ENCODE data around the gene C17orf113. TPM values are rescaled to one million over a fixed set of nuclear protein-coding genes. Genes with fewer than 3 reads are reported as not detected.
A peak's percentile ranks its signal among the peaks of the same experiment; 100 is the strongest.

Gene C17orf113
- total RNA-seq (2021; ENCODE audit: unreplicated experiment) = 2.3 TPM
- polyA plus RNA-seq (2012) = 1.9 and 2.1 TPM in 2 replicates
- percentile 41 among the genes with signal in this experiment for Bru-seq, nascent RNA
- percentile 57 among the genes with signal in this experiment for BruChase-seq, experiment 1, labeled RNA remaining after a 6-hour chase
- BruChase-seq, experiment 2, labeled RNA remaining after a 2-hour chase = percentile 69 among the genes with signal in this experiment
- long read RNA-seq, partial matches to known transcripts = 0 of 3 reads
- long read RNA-seq, other reads (novel, unspliced or antisense) = 2 of 3 reads

DNA sequence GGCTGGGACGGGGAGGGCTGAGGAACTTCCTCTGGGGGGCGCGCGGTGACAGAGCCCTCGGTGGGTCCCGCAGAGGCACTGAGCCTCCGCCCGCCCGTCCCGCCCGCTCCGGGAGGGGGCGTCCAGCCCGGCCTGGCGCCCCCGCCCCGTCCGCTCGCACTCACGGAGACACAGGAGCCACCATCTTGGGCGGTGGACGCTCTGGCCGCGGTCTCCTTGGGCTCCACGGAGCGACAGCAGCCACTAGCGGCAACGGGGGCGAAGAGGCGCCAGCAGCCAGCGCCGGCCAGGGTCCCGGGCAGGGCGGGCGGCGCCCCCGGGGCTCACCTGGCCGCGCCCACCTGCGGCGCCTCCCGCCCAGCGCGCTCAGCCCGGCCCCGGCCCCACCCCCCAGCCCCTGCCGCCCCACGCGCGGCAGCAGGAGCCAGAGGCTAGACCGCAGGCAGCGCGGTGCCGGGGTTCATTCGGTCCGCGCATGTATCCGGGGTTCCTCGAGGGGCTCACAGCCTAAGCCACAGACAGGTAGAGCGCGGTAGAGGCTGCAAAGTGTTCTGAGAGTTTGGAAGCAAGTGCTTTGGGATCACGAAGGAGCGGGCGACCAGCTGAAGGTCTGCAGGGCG, at the start of gene C17orf113:
TSS of gene C17orf113 (minus strand) at position 209 of the 620 bp plus-strand sequence. CDS start 7,225 bp downstream, outside the sequence.
- peaks cover 12 to 30% of the 10 kb centered on the region in 2 experiments for H3K4me1 ChIP-seq (ENCODE audit: control insufficient read depth in 1 of 2, insufficient read depth in 2 of 2, low read length in 2 of 2)
- no peaks in the 10 kb centered on the region for H3K9me2 ChIP-seq (ENCODE audit: insufficient read depth)
- no TSS peak for BruUV-seq (replicated peaks)
- peak; percentile 88 for ATAC-seq
- no peaks in the 10 kb centered on the region for H3K79me2 ChIP-seq (ENCODE audit: insufficient read depth, low read length)
- intact Hi-C loops (cut with micrococcal nuclease) = no loop called here
- peak within 1 kb of the TSS; percentile 63 to 76 for H3K4me3 ChIP-seq (replicated peaks in 1 of 2; ENCODE audit: low read depth in 1 of 2, low read length in 2 of 2)
- peak within 1 kb of the TSS; percentile 39; the same call in 1 of the 2 replicates for H3K27ac ChIP-seq (ENCODE audit: low read depth, low read length)
- no peaks in the 10 kb centered on the region for H3K9me3 ChIP-seq (ENCODE audit: control insufficient read depth in 1 of 2, insufficient read depth in 1 of 2, low read depth in 1 of 2, low read length in 2 of 2)
- RAD21 ChIA-PET (ENCODE audit: low non-redundant PET in 1 of 2, low total read pairs in 2 of 2, uncharacterized antibody in 2 of 2, unreplicated experiment in 2 of 2) = no interaction called here
- POLR2A ChIA-PET = interaction anchor here (0.9 kb wide), 1 partner anchor 31 kb away, joined by 3 read pairs; the partner anchor contains the start of gene NKIRAS2
- DNase-seq (ENCODE audit: low read depth, low spot score) = no peak
- peak within 1 kb of the TSS; percentile 82 for H2AFZ ChIP-seq (ENCODE audit: low read depth, low read length, poor library complexity, severe bottlenecking)
- H3K4me2 ChIP-seq (ENCODE audit: low read length) = peak within 1 kb of the TSS; percentile 94
- TF ChIP-seq RAD21 (IDR thresholded peaks at IDR 0.05; ENCODE audit: low read depth) (peak; percentile 39), POLR2AphosphoS5 (IDR thresholded peaks at IDR 0.05; ENCODE audit: low read depth, low read length) (peak; percentile 61), EGR1 (IDR thresholded peaks at IDR 0.05; ENCODE audit: low read depth) (0 out of 2 replicates have a peak, but pooled peaks have one; percentile 42), EZH2phosphoT487 (IDR thresholded peaks at IDR 0.05; ENCODE audit: borderline replicate concordance) (no peak), YY1 (IDR thresholded peaks at IDR 0.05; ENCODE audit: extremely low read depth, insufficient replicate concordance, low read depth, low read length) (peak; percentile 88)
- TF ChIP-seq, protein P1, sequence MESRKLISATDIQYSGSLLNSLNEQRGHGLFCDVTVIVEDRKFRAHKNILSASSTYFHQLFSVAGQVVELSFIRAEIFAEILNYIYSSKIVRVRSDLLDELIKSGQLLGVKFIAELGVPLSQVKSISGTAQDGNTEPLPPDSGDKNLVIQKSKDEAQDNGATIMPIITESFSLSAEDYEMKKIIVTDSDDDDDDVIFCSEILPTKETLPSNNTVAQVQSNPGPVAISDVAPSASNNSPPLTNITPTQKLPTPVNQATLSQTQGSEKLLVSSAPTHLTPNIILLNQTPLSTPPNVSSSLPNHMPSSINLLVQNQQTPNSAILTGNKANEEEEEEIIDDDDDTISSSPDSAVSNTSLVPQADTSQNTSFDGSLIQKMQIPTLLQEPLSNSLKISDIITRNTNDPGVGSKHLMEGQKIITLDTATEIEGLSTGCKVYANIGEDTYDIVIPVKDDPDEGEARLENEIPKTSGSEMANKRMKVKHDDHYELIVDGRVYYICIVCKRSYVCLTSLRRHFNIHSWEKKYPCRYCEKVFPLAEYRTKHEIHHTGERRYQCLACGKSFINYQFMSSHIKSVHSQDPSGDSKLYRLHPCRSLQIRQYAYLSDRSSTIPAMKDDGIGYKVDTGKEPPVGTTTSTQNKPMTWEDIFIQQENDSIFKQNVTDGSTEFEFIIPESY (IDR thresholded peaks at IDR 0.05; ENCODE audit: extremely low read depth, insufficient replicate concordance, low read length) = no peak
- TF ChIP-seq, protein P2, sequence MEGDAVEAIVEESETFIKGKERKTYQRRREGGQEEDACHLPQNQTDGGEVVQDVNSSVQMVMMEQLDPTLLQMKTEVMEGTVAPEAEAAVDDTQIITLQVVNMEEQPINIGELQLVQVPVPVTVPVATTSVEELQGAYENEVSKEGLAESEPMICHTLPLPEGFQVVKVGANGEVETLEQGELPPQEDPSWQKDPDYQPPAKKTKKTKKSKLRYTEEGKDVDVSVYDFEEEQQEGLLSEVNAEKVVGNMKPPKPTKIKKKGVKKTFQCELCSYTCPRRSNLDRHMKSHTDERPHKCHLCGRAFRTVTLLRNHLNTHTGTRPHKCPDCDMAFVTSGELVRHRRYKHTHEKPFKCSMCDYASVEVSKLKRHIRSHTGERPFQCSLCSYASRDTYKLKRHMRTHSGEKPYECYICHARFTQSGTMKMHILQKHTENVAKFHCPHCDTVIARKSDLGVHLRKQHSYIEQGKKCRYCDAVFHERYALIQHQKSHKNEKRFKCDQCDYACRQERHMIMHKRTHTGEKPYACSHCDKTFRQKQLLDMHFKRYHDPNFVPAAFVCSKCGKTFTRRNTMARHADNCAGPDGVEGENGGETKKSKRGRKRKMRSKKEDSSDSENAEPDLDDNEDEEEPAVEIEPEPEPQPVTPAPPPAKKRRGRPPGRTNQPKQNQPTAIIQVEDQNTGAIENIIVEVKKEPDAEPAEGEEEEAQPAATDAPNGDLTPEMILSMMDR (IDR thresholded peaks at IDR 0.05 in 2 of 3, conservative IDR thresholded peaks at IDR 0.05 in 1 of 3; ENCODE audit: borderline replicate concordance in 1 of 3, insufficient read depth in 1 of 3, low read depth in 2 of 3, low read length in 2 of 3) = peak; percentile 18 to 45 (median 34); a peak in 2 of 6 replicates
- TF ChIP-seq, protein P3, sequence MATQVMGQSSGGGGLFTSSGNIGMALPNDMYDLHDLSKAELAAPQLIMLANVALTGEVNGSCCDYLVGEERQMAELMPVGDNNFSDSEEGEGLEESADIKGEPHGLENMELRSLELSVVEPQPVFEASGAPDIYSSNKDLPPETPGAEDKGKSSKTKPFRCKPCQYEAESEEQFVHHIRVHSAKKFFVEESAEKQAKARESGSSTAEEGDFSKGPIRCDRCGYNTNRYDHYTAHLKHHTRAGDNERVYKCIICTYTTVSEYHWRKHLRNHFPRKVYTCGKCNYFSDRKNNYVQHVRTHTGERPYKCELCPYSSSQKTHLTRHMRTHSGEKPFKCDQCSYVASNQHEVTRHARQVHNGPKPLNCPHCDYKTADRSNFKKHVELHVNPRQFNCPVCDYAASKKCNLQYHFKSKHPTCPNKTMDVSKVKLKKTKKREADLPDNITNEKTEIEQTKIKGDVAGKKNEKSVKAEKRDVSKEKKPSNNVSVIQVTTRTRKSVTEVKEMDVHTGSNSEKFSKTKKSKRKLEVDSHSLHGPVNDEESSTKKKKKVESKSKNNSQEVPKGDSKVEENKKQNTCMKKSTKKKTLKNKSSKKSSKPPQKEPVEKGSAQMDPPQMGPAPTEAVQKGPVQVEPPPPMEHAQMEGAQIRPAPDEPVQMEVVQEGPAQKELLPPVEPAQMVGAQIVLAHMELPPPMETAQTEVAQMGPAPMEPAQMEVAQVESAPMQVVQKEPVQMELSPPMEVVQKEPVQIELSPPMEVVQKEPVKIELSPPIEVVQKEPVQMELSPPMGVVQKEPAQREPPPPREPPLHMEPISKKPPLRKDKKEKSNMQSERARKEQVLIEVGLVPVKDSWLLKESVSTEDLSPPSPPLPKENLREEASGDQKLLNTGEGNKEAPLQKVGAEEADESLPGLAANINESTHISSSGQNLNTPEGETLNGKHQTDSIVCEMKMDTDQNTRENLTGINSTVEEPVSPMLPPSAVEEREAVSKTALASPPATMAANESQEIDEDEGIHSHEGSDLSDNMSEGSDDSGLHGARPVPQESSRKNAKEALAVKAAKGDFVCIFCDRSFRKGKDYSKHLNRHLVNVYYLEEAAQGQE (IDR thresholded peaks at IDR 0.05; ENCODE audit: low read depth) = no peak
- no peaks in the 10 kb centered on the region for H4K20me1 ChIP-seq (ENCODE audit: insufficient read depth)
- H3K27me3 ChIP-seq (ENCODE audit: insufficient read depth, low read length) = peaks cover 11% of the 10 kb centered on the region; the same call in 1 of the 2 replicates
- H3K36me3 ChIP-seq (ENCODE audit: control insufficient read depth in 1 of 2, insufficient read depth in 2 of 2, low read length in 2 of 2) = no peaks in the 10 kb centered on the region
- CTCF ChIA-PET = interaction anchor here (1.2 kb wide), 1 partner anchor 15 kb away, joined by 3 read pairs; no protein-coding TSS in a partner anchor
- peak within 1 kb of the TSS; percentile 65 for H3K9ac ChIP-seq (ENCODE audit: low read length)

Data from HCT116 (cell line).